GM12872 (cell line): ENCODE measurements around the gene PLPP7.

Experiments
- CTCF ChIP-seq: IDR thresholded peaks from 3 replicates; pipeline ENCODE4 v1.5.1; 2011; ENCODE audit warnings: low read depth, mild to moderate bottlenecking, low read length, moderate library complexity; ENCODE audit not compliant: insufficient read depth

PLPP7 gene

GRCh38 chr9:131346559-131346958 lies 57.0 kb downstream of the PLPP7 start:
- TF ChIP-seq CTCF: no peak

GRCh38 chr9:131347376-131348020 lies 58.0 kb downstream of the PLPP7 start:
- no peak for TF ChIP-seq CTCF

GRCh38 chr9:131348631-131349521 lies 59.4 kb downstream of the PLPP7 start:
- TF ChIP-seq CTCF: no peak; the same call in 2 of the 3 replicates

- no peak for TF ChIP-seq CTCF
These were observed 60.0 kb downstream of the PLPP7 start for GRCh38 chr9:131349522-131349880.

GRCh38 chr9:131349881-131350563 lies 60.5 kb downstream of the PLPP7 start:
- TF ChIP-seq CTCF: peak; percentile 91

GRCh38 chr9:131358556-131358955 lies 69.0 kb downstream of the PLPP7 start:
- no peak for TF ChIP-seq CTCF
